ENCODE results near the gene SEL1L3.

The SEL1L3 gene

DNA sequence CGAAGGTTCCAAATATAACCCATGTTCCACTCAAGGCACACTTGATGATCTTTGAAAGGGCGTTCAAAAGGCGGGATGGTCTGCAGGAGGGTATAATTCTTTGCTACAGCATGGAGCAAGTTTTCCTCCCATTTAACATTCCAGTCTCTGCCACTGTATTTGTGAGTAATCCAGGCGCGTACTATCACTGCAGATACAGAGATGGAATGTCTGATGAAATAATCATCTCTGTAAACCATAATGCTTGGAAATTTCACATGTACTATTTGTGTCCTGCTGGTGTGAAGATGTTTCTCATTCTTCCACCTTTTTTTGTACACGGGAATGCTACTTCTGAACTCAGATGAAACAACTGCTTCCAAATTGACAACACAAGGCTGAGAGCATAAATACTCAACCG is 15.5 kb downstream of the SEL1L3 start:
- DNase-seq (ENCODE audit: low read depth), result no peak

DNA sequence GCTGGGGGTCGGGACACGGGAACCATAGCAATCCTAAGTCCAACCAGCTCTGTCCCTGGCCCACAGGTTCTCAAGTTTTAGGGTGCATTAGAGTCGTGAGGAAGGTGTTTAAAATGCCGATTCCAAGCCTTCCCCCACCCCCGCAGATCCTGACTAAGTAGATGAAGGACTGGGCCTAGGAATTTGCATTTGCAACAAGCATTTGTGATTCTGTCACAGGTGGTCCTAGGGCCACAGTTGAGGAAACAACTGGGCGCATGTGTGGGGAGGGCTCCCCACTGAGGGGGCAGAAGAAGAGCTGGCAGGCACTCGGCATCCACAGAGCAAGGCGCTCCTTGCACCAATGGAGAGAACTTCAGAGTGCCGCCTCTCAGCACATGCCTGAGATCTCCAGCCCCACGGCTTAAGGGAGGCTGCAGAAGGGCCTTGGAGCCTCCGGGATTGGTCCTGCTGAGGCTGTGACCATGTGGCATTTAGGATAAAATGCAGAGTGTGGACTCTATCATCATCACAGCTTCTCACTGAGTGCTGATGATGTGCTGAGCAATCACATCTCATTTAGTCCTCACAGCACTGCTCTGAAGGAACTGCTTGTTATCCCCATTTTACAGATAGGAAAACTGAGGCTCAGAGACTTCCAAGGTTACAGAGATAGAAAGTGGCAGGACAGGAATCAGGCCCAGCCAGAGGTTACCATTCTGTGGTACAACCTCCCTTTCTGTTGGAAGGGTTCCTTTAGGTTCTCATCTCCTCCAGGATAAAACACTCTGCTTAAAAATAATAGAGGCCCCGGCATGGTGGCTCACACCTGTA is 16.7 kb downstream of the SEL1L3 start:
- no peak for DNase-seq (ENCODE audit: low read depth)

DNA sequence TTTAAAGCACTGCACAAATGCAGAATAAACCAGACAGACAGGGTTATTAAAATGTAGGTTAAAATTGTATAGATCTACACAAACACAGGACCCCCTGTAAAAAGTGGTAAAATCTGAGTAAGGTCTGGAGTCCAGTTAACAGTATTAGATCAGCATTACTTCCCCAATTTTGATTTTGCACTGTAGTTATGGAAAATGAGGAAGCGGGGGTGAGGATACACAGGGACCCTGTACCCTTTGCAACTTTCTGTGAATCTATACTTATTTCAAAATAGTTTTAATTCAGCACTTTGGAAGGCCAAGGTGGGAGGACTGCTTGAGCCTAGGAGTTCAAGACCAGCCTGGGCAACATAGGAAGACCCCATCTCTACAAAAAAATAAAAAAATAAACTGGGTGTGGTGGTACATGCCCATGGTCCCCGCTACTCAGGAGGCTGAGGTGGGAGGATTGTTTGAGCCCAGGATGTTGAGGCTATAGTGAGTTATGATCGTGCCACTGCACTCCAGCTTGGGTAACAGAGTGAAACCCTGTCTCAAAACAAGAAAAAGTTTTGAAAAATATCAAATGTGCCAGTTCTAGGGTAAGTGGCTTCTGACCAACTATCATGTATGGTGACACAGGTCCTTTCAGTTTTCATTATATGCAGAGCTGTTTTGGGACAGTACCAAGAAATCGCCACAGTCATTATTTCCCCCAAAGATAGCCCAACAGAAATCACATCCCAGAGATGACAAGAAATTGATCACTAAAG is 17.7 kb downstream of the SEL1L3 start:
- no peak for DNase-seq (ENCODE audit: low read depth)

DNA sequence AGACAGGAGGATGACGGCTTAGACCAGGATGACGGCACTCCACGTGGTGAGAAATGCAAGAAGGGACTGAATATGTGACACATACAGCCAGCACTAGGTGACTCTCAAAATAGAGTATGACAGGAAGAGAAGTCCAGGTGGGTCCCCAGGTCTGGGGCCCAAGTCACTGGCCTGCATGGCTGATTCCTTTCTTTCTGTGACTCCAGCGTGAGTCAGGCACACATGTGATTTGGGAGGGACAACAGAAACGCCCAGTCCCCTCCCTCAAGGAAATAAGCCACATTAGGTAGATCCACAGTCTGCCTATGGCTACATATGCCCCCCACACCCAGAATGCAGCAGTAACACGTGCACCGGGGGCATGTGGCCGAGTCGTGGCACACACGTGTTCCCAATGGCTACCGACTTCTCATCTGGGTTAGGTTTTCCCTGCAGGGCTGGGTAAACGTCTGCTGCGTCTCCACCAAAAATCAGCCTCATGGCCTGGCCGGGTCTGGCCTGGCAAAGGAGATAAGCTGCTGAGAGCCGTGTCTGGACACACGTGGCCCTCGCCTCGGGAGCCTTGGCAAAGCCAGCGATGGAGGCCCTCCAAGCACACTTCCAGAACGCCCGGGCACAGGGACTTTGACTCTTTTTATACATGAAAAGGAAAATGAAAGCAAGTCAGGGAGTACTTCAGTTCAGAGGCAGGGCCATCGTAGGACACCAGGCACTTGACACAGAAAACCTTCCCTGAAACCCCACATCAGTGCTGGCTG is 19.3 kb downstream of the SEL1L3 start:
- no peak for DNase-seq (ENCODE audit: low read depth)

DNA sequence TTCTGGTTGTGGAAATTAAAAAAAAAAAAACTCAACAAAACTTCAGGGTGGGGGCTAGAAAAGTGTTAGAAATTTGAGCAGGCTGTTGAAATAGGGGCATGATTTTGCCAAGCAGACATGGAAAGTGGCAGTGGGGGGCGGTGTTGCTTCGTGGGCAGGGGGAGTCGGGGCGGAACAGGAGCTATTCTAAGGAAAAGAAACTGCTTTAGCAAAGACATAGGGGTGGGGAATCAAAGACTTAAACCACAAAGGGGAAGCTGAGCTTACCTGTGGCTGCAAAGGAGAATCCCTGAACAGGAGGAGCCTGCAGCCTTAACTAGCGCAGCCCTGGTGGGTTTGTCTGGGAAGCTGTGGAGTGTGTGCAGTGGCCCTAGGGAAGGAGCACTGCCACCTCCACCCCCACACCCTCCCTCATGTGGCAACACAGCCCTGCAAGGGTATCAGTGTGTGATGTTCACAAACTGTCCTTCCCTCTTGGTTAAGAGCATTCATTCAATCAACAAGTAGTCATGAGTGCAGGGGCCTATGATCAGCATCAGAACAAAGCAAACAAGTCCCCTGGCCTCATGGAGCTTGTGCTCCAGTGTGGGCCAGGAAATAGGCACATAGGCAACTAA is 20.5 kb downstream of the SEL1L3 start:
- DNase-seq (ENCODE audit: low read depth), result no peak

DNA sequence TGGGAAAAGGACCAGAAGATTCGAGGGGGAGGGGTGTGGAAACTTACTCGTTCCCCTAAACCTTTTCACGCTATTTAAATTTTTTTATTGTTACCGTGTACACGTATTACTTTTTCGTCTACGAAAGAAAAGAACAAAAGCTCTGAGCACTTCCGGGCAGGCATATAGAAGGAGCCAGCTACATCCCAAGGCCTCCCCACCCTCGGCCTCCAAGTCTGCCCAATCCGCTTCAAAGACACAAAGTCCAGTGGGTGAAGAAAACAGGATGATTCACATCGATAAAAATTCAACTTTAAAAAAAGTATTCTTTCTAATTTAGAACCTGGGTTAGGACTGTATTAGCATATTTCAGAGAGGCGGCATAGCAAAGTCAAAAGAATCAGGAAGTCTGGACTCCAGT is 23.1 kb downstream of the SEL1L3 start:
- DNase-seq (ENCODE audit: low read depth), result no peak

DNA sequence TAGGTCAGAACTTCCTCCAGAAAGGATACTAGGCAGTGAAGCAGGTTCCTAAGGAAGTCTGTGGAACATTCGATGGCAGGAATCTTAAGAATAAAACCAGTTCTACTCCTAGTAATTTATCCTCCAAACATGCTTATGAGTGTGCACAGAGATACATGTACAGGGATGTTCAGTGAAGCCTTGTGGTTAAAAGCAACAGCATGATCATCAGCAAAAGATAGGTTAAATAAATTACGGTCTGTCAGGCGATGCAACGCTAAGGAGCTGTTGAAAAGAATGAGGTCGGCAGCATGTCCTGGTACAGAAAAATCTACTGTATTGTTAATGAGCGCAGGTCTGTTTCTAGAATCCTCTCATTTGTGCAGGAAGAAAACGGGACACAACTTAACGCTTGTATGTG is 23.6 kb downstream of the SEL1L3 start:
- no peak for DNase-seq (ENCODE audit: low read depth)

DNA sequence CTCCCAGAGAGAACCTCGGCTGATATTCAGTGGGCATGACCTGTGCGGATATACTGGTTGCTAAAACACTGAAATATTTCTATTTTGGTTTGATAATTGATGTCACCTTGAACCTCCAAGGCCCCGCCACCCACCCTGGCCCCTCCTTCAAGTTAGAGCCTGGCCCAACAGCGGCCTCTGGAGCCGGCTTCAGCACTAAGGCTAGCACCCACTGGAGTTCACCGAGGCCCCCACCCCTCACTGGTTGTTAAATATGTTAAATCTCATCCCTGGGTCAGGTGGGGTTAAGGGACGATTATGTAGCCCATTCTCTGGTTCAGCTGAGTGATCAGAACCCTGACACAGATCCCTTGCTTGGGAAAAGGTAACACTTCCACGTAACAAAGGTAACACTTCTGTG is 24.3 kb downstream of the SEL1L3 start:
- no peak for DNase-seq (ENCODE audit: low read depth)

DNA sequence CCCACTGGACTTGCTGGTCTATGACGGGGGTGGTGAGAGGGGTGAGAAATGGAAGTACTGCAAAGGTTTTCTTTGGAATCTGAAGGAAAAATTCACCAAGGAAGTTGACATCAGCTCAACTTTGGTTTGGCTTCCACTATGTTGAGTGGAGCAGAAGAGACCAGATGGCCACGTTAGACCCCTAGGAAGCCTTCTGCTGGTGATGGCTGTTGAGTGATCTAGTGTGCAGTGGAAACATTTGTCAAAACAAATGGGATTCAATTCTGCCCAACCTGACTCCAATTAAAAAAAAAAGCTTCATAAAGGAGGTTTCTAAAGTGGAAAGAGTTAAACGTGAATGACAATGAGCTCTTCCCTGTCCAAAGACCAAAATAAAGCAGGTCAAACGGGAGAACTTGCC is 25.7 kb downstream of the SEL1L3 start:
- DNase-seq (ENCODE audit: low read depth), result no peak

DNA sequence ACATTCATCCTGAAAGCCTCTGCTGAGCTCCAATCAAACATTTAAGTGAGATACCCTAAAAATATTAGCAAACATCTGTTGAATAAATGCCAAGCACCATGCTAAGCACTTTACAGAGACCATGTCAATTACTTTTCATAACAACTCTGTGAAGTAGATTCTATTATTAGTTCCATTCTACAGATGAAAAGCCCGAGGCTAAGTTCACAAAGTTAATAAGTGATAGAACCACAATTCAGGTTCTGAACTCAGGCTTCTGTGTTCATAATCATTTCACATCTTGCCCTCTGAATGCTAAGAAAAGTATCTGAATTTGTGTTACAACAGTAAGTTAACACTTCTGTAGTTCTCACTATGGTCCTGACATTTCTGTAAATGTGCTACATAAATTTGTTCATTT is 27.4 kb downstream of the SEL1L3 start:
- DNase-seq (ENCODE audit: low read depth), result no peak

DNA sequence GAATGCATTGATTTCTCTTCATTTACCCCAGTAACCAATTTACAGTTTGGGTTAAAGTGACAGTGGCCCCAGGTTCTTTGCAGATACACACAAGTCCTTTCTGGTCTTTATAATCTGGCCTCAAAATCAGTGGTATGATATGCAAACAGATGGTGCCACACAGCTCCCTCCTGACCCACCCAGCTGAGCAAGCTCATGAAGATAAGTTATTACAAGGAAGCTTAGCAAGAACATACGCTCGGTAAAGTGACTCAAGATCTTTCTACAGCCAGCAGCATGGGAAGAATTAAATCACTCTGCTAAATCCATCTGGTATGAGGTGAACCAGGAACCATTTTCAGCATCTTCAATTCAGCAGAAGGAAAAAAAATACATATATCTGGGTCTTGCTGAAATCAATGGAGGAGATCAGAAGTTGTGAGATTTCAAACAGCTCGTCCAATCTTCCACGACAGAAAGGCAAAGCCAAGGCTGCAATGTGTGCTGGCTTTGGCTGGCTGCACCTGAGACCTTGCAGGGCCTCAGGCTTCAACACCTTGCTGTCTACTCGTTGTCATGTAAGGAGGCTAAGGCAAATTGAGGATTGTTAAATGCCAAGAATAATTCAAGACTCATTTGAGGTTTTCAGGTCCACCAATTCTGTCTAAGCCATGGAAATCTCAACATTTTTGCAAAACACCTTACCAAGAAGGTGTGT is 28.2 kb downstream of the SEL1L3 start:
- no peak for DNase-seq (ENCODE audit: low read depth)

DNA sequence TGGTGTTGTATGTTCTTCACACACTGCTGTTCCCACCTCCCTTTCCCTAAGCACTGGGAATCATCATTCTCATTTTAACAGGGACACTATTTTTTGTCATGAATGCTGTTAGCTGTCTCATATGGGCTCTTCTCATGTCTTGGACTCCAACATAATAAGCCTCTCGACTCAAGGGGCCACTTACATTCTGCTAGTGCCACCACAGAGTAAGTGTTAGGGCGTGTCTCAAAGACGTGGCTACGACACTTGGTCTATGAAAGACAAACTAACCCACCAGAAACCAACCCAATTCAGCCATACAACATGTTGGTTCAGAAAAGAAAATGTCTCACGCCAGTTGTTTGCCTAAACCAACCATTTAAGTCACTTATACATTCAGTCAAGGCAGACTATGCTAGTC is 32.2 kb downstream of the SEL1L3 start:
- DNase-seq (ENCODE audit: low read depth), result no peak

DNA sequence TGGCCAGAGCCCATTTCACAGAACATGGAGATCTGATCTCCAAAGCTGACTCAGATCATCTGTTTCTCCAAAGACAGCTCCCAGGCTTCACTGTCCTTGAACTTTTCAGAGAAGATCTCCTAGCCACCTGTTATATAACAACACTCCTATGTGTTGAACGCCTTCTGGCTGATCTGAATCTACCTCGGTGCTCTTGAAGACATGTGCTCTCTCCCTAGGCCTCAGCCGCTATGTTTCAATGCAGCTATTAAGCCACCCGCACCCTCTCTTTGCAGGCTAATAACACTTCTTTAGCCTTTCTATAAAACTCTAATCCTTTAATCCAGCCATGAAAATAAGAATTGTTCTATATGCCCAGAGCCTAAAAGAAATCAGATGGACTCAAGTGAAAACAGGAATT is 34.9 kb downstream of the SEL1L3 start:
- DNase-seq (ENCODE audit: low read depth), result no peak

DNA sequence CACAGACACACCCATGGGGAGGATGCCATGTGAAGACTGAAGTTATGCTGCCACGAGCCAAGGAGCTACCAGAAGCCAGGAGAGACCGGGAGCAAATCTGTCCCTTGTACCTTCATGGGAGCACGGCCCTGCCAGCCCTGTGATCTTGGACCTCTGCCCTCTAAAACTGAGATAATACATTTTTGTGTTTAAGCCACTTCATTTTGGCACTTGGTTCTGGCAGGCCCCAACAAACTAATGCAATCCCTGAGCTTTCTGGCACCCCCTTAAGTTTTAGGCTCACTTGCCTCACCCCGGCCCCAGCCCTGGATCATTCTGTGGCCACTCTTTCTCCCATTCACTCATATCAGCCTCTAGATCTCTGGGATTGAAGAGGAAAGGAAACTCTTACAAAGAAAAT is 35.4 kb downstream of the SEL1L3 start:
- no peak for DNase-seq (ENCODE audit: low read depth)

DNA sequence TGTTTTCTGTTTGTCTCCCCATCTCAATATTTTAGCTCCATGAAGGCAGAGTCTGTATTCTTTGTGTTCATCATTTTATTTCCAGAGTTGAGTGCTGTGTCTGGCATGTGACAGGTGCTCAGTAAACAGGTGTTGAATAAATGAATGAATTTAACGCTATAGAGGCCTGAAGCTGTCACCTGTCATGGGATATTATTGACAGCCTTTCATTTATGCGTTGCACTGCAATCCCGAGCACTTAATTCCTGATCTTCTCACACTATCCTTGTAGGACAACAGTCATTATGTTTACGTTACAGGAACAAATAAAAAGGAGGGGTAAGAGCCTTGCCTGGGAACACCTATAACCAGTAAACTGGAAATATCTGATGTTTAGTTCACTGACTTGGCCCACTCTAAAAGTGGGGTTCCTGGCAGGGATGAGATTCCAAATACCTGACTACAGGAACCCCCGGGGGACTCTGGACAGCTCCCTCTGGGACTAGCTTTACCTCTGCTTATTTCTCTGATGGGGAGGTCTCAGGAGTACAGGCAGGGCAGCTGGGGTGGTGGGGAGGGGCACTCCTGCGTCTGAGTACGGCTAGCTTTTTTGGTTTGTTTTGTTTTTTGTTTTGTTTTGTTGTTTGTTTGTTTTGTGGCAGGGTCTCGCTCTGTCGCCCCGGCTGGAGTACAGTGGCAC is 36.6 kb downstream of the SEL1L3 start:
- DNase-seq (ENCODE audit: low read depth), result no peak

DNA sequence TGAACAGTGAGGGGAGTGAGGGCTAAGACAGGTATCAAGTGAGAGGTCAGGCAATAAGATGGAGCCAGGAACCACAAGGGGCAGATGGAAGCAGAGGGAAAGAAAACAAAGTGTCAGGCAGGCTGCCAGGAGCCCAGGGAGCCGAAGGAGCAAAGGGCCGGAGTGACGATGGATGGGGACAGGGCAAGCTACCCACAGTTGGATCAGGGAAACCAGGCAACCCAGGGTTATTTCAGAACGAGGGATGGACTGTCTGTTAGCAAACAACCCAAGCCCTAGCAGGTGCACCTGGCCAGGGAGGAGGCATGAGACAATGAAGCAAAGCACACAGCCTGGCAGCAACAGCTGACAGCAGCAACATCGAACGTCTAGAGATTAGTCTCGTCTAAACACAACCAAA is 39.2 kb downstream of the SEL1L3 start:
- DNase-seq (ENCODE audit: low read depth), result no peak

DNA sequence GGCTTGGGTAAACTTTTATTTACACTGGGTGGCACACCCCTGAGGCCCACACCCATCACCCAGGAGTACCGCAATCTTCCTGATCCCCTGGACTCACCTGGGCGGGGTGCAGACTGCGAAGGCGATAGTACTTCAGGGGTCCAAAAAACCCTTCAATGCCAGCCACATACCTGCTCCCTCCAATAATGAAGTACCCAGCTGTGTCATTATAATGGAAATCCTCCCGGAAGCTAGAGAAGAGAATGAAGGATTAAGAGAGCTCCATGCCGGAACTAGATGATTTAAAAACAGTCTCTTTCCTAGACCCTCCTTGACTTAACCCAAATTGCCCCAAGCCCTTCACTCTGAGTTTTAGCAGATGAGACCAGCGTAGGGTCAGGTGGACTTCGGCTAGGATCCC is 40.9 kb downstream of the SEL1L3 start:
- no peak for DNase-seq (ENCODE audit: low read depth)

DNA sequence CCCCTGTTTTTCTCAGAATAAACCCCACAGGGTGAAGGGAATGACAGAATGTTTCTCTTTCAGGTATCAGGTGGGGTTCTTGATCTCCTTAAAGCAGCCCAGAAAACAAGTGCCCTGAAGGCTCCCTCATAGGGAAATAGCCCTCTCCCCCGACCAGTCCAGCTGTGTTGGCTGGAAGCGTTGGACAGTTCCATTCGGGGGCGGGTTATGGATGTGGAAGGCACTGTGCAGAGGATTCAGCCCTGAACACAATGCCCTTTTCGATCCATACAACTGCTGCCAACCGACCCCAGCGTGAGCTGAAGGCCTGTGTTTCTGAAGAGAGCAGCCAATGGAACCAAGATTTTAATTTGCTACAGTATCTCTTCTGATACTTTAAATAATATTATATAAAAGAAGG is 41.5 kb downstream of the SEL1L3 start:
- DNase-seq (ENCODE audit: low read depth), result no peak

DNA sequence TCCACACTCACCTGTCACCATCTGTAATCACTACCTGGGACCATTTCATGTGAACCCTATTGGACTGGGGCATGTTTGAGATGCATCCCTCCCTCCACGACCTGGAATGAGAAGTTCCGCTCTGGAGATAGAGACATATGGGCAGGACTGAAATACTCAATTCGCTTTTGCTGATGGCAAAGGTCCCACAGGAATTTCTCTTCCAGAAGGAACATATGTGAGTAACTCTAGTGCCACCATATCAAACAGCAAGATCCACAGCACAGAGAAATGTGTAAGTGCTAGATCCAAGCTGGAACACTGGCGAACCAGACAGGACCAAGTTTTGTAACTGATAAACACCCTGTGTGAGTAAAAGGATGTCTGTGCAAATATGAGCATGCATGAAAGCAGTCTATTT is 43.9 kb downstream of the SEL1L3 start:
- DNase-seq (ENCODE audit: low read depth), result no peak

DNA sequence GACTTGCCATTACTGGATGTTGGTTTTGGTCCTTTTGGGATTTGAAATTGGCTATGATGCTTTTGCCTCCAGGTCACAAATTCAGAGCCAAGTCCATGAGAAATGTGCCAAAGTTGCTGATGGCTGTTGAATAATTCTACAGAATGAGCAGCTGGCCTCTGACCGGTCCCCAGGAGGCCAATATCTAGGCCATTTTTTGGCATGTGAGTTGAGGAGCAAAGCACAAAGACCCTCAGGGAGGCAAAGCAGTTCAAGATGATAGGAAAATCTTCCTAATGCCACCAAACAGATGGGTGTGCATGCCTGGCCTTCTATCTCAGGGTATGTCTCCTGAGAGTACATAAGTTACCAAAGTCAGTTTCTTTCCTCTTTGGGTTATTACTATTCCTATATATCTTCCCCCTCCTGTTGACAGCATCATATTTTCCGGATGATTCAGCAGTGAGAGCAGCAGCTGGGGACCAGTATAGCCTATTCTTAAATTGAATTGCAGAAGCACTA is 44.4 kb downstream of the SEL1L3 start:
- no peak for DNase-seq (ENCODE audit: low read depth)

DNA sequence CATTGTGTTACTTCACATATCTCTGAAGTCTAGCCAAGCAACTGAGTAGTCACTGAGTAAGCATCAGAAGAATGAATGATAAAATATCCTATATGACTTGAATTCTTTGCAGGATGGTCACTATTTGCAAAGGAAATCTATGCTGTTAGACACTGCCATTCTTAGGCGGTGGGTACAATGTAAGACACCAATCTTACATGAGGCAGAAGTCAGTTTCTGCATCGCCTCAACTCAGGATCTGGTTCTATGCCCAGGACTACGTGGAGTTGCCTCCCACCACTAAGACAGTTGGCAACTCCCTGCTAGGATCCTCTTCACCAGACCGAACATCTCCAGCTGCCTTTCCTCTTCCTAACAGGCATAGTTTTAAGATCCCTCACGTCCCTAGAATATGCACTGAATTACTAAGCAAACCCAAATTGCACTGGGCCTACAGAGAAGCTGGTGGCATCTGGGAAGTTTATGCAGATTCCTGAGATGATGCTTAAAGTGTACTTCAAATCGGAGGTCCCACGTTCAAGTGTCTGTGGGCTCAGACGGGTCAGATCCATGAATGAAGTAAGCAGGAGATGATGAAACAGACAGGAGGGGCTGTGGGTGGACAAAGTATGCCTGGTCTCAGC is 45.6 kb downstream of the SEL1L3 start:
- DNase-seq (ENCODE audit: low read depth), result no peak

Data from stimulated activated CD8-positive, alpha-beta memory T cell treated with anti-CD3 and anti-CD28 coated beads, Interleukin-7, amount 100 ng/mL, for 24 hours (primary cell).